NCI-H1092 (cell line): ENCODE data around the gene SCYGR5.
"Not testable (repeated sequence)": the region's sequence is repeated elsewhere in the genome, so short reads cannot be mapped to it uniquely, and the experiment has no call there.

ENCODE experiments used
- DNase-seq: peaks from one replicate; lab custom pipeline; 2025; lab: John Stamatoyannopoulos, UW

SCYGR5 gene

GRCh38 chr2:227666631-227667170, at the start of gene SCYGR5:
Gene SCYGR5 (plus strand): TSS chr2:227666804. CDS start chr2:227666804, 0 bp downstream.
- not testable (repeated sequence) for DNase-seq

GRCh38 chr2:227617316-227618230, 49.0 kb upstream of the SCYGR5 start, which contains the start of gene SCYGR4:
Gene SCYGR4 (plus strand): TSS chr2:227617498. CDS start chr2:227617498, 0 bp downstream.
- DNase-seq: no peak

- DNase-seq: no peak
Observed at GRCh38 chr2:227623226-227623625, 43.4 kb upstream of the SCYGR5 start.

GRCh38 chr2:227625420-227625819, 41.2 kb upstream of the SCYGR5 start:
- DNase-seq: no peak

GRCh38 chr2:227626580-227627151, 39.9 kb upstream of the SCYGR5 start:
- no peak for DNase-seq

- DNase-seq: no peak
Observed at GRCh38 chr2:227627769-227628168, 38.8 kb upstream of the SCYGR5 start.

GRCh38 chr2:227629435-227629834, 37.2 kb upstream of the SCYGR5 start:
- no peak for DNase-seq

- no peak for DNase-seq
Observed at GRCh38 chr2:227630322-227630721, 36.3 kb upstream of the SCYGR5 start.

GRCh38 chr2:227632827-227633226, 33.8 kb upstream of the SCYGR5 start:
- no peak for DNase-seq

- DNase-seq: no peak
Observed at GRCh38 chr2:227634201-227634600, 32.4 kb upstream of the SCYGR5 start.

- DNase-seq: no peak
Observed at GRCh38 chr2:227642656-227643055, 23.9 kb upstream of the SCYGR5 start.

- DNase-seq: no peak
Observed at GRCh38 chr2:227643990-227644551, 22.5 kb upstream of the SCYGR5 start.

- no peak for DNase-seq
Observed at GRCh38 chr2:227653419-227653818, 13.2 kb upstream of the SCYGR5 start.

GRCh38 chr2:227654426-227654825, 12.2 kb upstream of the SCYGR5 start:
- no peak for DNase-seq

GRCh38 chr2:227655454-227655853, 11.2 kb upstream of the SCYGR5 start:
- DNase-seq: no peak

GRCh38 chr2:227657199-227657845, 9.3 kb upstream of the SCYGR5 start:
- no peak for DNase-seq

GRCh38 chr2:227661025-227661649, 5.5 kb upstream of the SCYGR5 start:
- no peak for DNase-seq

- no peak for DNase-seq
Observed at GRCh38 chr2:227661827-227662226, 4.8 kb upstream of the SCYGR5 start.

- no peak for DNase-seq
Observed at GRCh38 chr2:227665189-227665940, 1.2 kb upstream of the SCYGR5 start.

GRCh38 chr2:227671170-227671905, 4.7 kb downstream of the SCYGR5 start:
- no peak for DNase-seq
